ENCODE data around the gene BUD13.

The BUD13 gene

GRCh38 chr11:116716621-116717020, 56.2 kb downstream of the BUD13 start:
- no peak for DNase-seq (ENCODE audit: low read depth in 2 of 2)

- no peak for DNase-seq (ENCODE audit: low read depth in 2 of 2)
These were observed 57.4 kb downstream of the BUD13 start for GRCh38 chr11:116715383-116715782.

GRCh38 chr11:116714902-116715301, 57.9 kb downstream of the BUD13 start:
- no peak for DNase-seq (ENCODE audit: low read depth in 2 of 2)

- no peak for DNase-seq (ENCODE audit: low read depth in 2 of 2)
These were observed 60.4 kb downstream of the BUD13 start for GRCh38 chr11:116712428-116712827.

- DNase-seq (ENCODE audit: low read depth in 2 of 2): no peak
These were observed 62.0 kb downstream of the BUD13 start for GRCh38 chr11:116710762-116711161.

- no peak for DNase-seq (ENCODE audit: low read depth in 2 of 2)
These were observed 62.6 kb downstream of the BUD13 start for GRCh38 chr11:116710001-116710674.

GRCh38 chr11:116707746-116708145, 65.0 kb downstream of the BUD13 start:
- no peak for DNase-seq (ENCODE audit: low read depth in 2 of 2)

GRCh38 chr11:116707161-116707629, 65.6 kb downstream of the BUD13 start:
- DNase-seq (ENCODE audit: low read depth in 2 of 2): no peak

- no peak for DNase-seq (ENCODE audit: low read depth in 2 of 2)
These were observed 69.4 kb downstream of the BUD13 start for GRCh38 chr11:116703421-116703820.

GRCh38 chr11:116702772-116703385, 69.9 kb downstream of the BUD13 start:
- no peak for DNase-seq (ENCODE audit: low read depth in 2 of 2)

GRCh38 chr11:116701876-116702275, 70.9 kb downstream of the BUD13 start:
- no peak for DNase-seq (ENCODE audit: low read depth in 2 of 2)

- DNase-seq (ENCODE audit: low read depth in 2 of 2): no peak
These were observed 71.4 kb downstream of the BUD13 start for GRCh38 chr11:116701297-116701801.

GRCh38 chr11:116700586-116701220, 72.1 kb downstream of the BUD13 start:
- DNase-seq (ENCODE audit: low read depth in 2 of 2): no peak
